Naive thymus-derived CD4-positive, alpha-beta T cell (primary cell): ENCODE measurements around the gene TOPBP1. TPM values are rescaled to one million over a fixed set of nuclear protein-coding genes. Genes with fewer than 3 reads are reported as not detected.

Experiments
- ATAC-seq: fragments of 150-1000 bp; cut with Tn5 transposase; 2 replicates; pipeline ENCODE4 v1.10.0; 2021; ENCODE audit warnings: mild to moderate bottlenecking, moderate library complexity
- CTCF ChIA-PET: fragments of 350-600 bp; sonication (Branson Sonifier 250); formaldehyde crosslinking; loops from one replicate; lab custom pipeline; 2021; ENCODE audit warnings: antibody characterized with exemption; lab: Charles Lee
- POLR2A ChIA-PET: fragments of 350-600 bp; sonication (Branson Sonifier 250); formaldehyde crosslinking; loops from one replicate; lab custom pipeline; 2021; ENCODE audit warnings: antibody characterized with exemption, inconsistent platforms; lab: Charles Lee
- DNase-seq, 9 donors: peaks; one replicate each; pipeline versions ENCODE4 v3.0.0 to v3.0.0-alpha.2; 2020 to 2022; ENCODE audit warnings: mixed read lengths in 1 of 9
- H3K27ac ChIP-seq: one replicate; pipeline ENCODE4 v1.7.0; 2013; ENCODE audit warnings: mild to moderate bottlenecking, low read depth, low read length, moderate library complexity
- H3K27me3 ChIP-seq, 2 donors: one replicate each; pipeline ENCODE4 v1.7.0; 2013; ENCODE audit warnings: low read length in 2 of 2, mild to moderate bottlenecking in 2 of 2, moderate library complexity in 2 of 2; ENCODE audit not compliant: control insufficient read depth in 2 of 2, insufficient read depth in 2 of 2
- H3K36me3 ChIP-seq, 3 experiments: 1 replicate in 2 of 3; 2 replicates in 1 of 3; pipeline ENCODE4 v1.7.0; 2013; ENCODE audit warnings: low read length in 3 of 3, mild to moderate bottlenecking in 3 of 3, moderate library complexity in 1 of 3; ENCODE audit not compliant: insufficient read depth in 3 of 3, control insufficient read depth in 2 of 3
- H3K4me1 ChIP-seq, 2 donors: one replicate each; pipeline ENCODE4 v1.7.0; 2013; ENCODE audit warnings: low read length in 2 of 2, mild to moderate bottlenecking in 2 of 2, moderate library complexity in 1 of 2; ENCODE audit not compliant: control insufficient read depth in 2 of 2, insufficient read depth in 2 of 2
- H3K4me3 ChIP-seq: 2 replicates; pipeline ENCODE4 v1.7.0; 2013; ENCODE audit warnings: mild to moderate bottlenecking, low read length
- H3K9me3 ChIP-seq, 3 experiments: 1 replicate in 2 of 3; 2 replicates in 1 of 3; pipeline ENCODE4 v1.7.0; 2013; ENCODE audit warnings: low read length in 3 of 3; ENCODE audit not compliant: control insufficient read depth in 2 of 3
- H3K27ac Mint-ChIP-seq, 9 donors: one replicate each; pipeline ENCODE4 v1.8.0; 2020 to 2022; ENCODE audit warnings: mixed read lengths in 9 of 9, mild to moderate bottlenecking in 8 of 9, moderate library complexity in 5 of 9, inconsistent platforms in 2 of 9
- H3K27me3 Mint-ChIP-seq, 5 donors: one replicate each; pipeline ENCODE4 v1.8.0; 2021 to 2022; ENCODE audit warnings: mixed read lengths in 5 of 5, mild to moderate bottlenecking in 1 of 5
- H3K36me3 Mint-ChIP-seq, 5 donors: one replicate each; pipeline ENCODE4 v1.8.0; 2020 to 2022; ENCODE audit warnings: mixed read lengths in 5 of 5, mild to moderate bottlenecking in 3 of 5, inconsistent platforms in 1 of 5
- H3K4me1 Mint-ChIP-seq, 7 donors: one replicate each; pipeline ENCODE4 v1.8.0; 2020 to 2022; ENCODE audit warnings: mixed read lengths in 7 of 7, mild to moderate bottlenecking in 3 of 7, inconsistent platforms in 1 of 7
- H3K4me3 Mint-ChIP-seq, 10 donors: one replicate each; pipeline ENCODE4 v1.8.0; 2020 to 2022; ENCODE audit warnings: mild to moderate bottlenecking in 10 of 10, mixed read lengths in 10 of 10, moderate library complexity in 6 of 10, inconsistent platforms in 2 of 10
- H3K9me3 Mint-ChIP-seq, 11 donors: one replicate each; pipeline ENCODE4 v1.8.0; 2020 to 2022; ENCODE audit warnings: mixed read lengths in 11 of 11, mild to moderate bottlenecking in 4 of 11, inconsistent platforms in 1 of 11, moderate library complexity in 1 of 11
- intact Hi-C, 2 donors: fragments of 100-400 bp; cut with micrococcal nuclease; formaldehyde crosslinking; loops; one replicate each; pipeline ENCODE4 v1.15.1; 2023
- polyA plus RNA-seq, 2 donors: library from polyadenylated mRNA; unstranded; fragments of 300-500 nt; fragmentation: Illumina TruSeq; gene quantifications; one replicate each; pipeline ENCODE4 v1.2.3, GENCODE V29; 2021
- total RNA-seq, 6 experiments: library from RNA in 5 of 6; stranded (reverse) in 5 of 6; gene quantifications; 1 replicate in 5 of 6; 2 replicates in 1 of 6; pipeline ENCODE4 v1.2.3 and lab custom pipeline; 2021 to 2026

Gene TOPBP1
- total and polyA plus RNA-seq, 7 experiments from 2014 or later = 5.2 to 73.8 (median 28.7) TPM

GRCh38 chr3:133627789-133628188 lies 34.0 kb downstream of the TOPBP1 start:
- no peaks in the 10 kb centered on the region for H3K27me3 Mint-ChIP-seq
- CTCF ChIA-PET = no interaction called here
- H3K27ac ChIP-seq = no peak overlapping the region
- POLR2A ChIA-PET = no interaction called here
- H3K27me3 ChIP-seq = no peaks in the 10 kb centered on the region
- H3K27ac Mint-ChIP-seq = no peak overlapping the region
- intact Hi-C loops = no loop called here
- H3K9me3 Mint-ChIP-seq = no peaks in the 10 kb centered on the region
- peaks cover 0 to 7% (median 0%) of the 10 kb centered on the region in 7 donors for H3K4me1 Mint-ChIP-seq
- H3K4me1 ChIP-seq = no peaks in the 10 kb centered on the region
- H3K9me3 ChIP-seq = no peaks in the 10 kb centered on the region
- no peak overlapping the region for H3K4me3 ChIP-seq
- ATAC-seq = no peak
- H3K36me3 Mint-ChIP-seq = peaks cover 8 to 65% (median 26%) of the 10 kb centered on the region in 5 donors
- DNase-seq = no peak
- H3K4me3 Mint-ChIP-seq = no peak overlapping the region
- H3K36me3 ChIP-seq = peaks cover 13 to 70% (median 13%) of the 10 kb centered on the region in 3 experiments

GRCh38 chr3:133620066-133620784 lies 41.5 kb downstream of the TOPBP1 start:
- Histone ChIP-seq H3K27ac (no peak overlapping the region), H3K27me3 (no peaks in the 10 kb centered on the region), H3K4me3 (no peak overlapping the region), H3K36me3 (peaks cover 15 to 49% (median 22%) of the 10 kb centered on the region in 3 experiments), H3K9me3 (no peaks in the 10 kb centered on the region), H3K4me1 (no peaks in the 10 kb centered on the region)
- H3K4me1 Mint-ChIP-seq = peaks cover 0 to 5% (median 0%) of the 10 kb centered on the region in 7 donors
- ChIA-PET POLR2A (interaction anchor here (0.9 to 1.1 kb wide), 2 partner anchors 9 to 47 kb away, joined by 3 to 4 read pairs; partner anchors contain the start of gene CDV3), CTCF (interaction anchor here (0.7 kb wide), 2 partner anchors 136 to 1085 kb away, joined by 3 read pairs; no protein-coding TSS in a partner anchor)
- H3K9me3 Mint-ChIP-seq = no peaks in the 10 kb centered on the region
- intact Hi-C loops = no loop called here
- H3K27ac Mint-ChIP-seq = peak overlapping the region in 2 of 9 donors; percentile 38 to 44
- ATAC-seq (peak; percentile 31), DNase-seq (no peak)
- H3K4me3 Mint-ChIP-seq = no peak overlapping the region
- H3K27me3 Mint-ChIP-seq = no peaks in the 10 kb centered on the region
- H3K36me3 Mint-ChIP-seq = peaks cover 15 to 62% (median 33%) of the 10 kb centered on the region in 5 donors

- no peak overlapping the region for H3K4me3 ChIP-seq
- no peaks in the 10 kb centered on the region for H3K27me3 ChIP-seq
- Mint-ChIP-seq H3K27me3 (no peaks in the 10 kb centered on the region), H3K4me1 (no peaks in the 10 kb centered on the region), H3K9me3 (peaks cover 0 to 2% (median 0%) of the 10 kb centered on the region in 11 donors), H3K36me3 (peaks cover 10 to 65% (median 45%) of the 10 kb centered on the region in 5 donors), H3K4me3 (no peak overlapping the region), H3K27ac (peak overlapping the region in 1 of 9 donors; percentile 38)
- H3K9me3 ChIP-seq = no peaks in the 10 kb centered on the region
- CTCF ChIA-PET = no interaction called here
- no peak overlapping the region for H3K27ac ChIP-seq
- POLR2A ChIA-PET = interaction anchor here (0.8 kb wide), 1 partner anchor 9 kb away, joined by 3 read pairs; no protein-coding TSS in a partner anchor
- no peaks in the 10 kb centered on the region for H3K4me1 ChIP-seq
- intact Hi-C loops = no loop called here
- ATAC-seq (no peak), DNase-seq (no peak)
- H3K36me3 ChIP-seq = peaks cover 0 to 46% (median 24%) of the 10 kb centered on the region in 3 experiments
These were observed 50.2 kb downstream of the TOPBP1 start for GRCh38 chr3:133611534-133611933.

- Mint-ChIP-seq H3K9me3 (peaks cover 0 to 2% (median 0%) of the 10 kb centered on the region in 11 donors), H3K4me1 (peaks cover 0 to 2% (median 0%) of the 10 kb centered on the region in 7 donors), H3K4me3 (no peak overlapping the region), H3K27me3 (no peaks in the 10 kb centered on the region), H3K36me3 (peaks cover 9 to 60% (median 41%) of the 10 kb centered on the region in 5 donors), H3K27ac (no peak overlapping the region)
- ATAC-seq = no peak
- intact Hi-C loops = no loop called here
- Histone ChIP-seq H3K27ac (no peak overlapping the region), H3K27me3 (no peaks in the 10 kb centered on the region), H3K36me3 (peaks cover 0 to 46% (median 19%) of the 10 kb centered on the region in 3 experiments), H3K4me3 (no peak overlapping the region), H3K4me1 (no peaks in the 10 kb centered on the region), H3K9me3 (no peaks in the 10 kb centered on the region)
- ChIA-PET POLR2A (no interaction called here), CTCF (no interaction called here)
- DNase-seq = no peak
These were observed 51.7 kb downstream of the TOPBP1 start for GRCh38 chr3:133610031-133610430.

- DNase-seq (no peak), ATAC-seq (no peak)
- intact Hi-C loops = loop anchor here in 1 of 2 donors (1.0 kb wide), 1 partner anchor 120 kb away; no protein-coding TSS in a partner anchor
- Mint-ChIP-seq H3K4me3 (no peak overlapping the region), H3K9me3 (peaks cover 0 to 2% (median 0%) of the 10 kb centered on the region in 11 donors), H3K27ac (no peak overlapping the region), H3K4me1 (peaks cover 0 to 2% (median 0%) of the 10 kb centered on the region in 7 donors), H3K27me3 (no peaks in the 10 kb centered on the region), H3K36me3 (peaks cover 8 to 64% (median 39%) of the 10 kb centered on the region in 5 donors)
- H3K9me3 ChIP-seq = no peaks in the 10 kb centered on the region
- peaks cover 0 to 46% (median 19%) of the 10 kb centered on the region in 3 experiments for H3K36me3 ChIP-seq
- POLR2A ChIA-PET = interaction anchor here (0.6 kb wide), 1 partner anchor 35 kb away, joined by 3 read pairs; no protein-coding TSS in a partner anchor
- CTCF ChIA-PET = interaction anchor here (0.6 kb wide), 2 partner anchors 25 to 66 kb away, joined by 3 read pairs; no protein-coding TSS in a partner anchor
- no peaks in the 10 kb centered on the region for H3K4me1 ChIP-seq
- no peak overlapping the region for H3K27ac ChIP-seq
- no peaks in the 10 kb centered on the region for H3K27me3 ChIP-seq
- H3K4me3 ChIP-seq = no peak overlapping the region
These were observed 53.4 kb downstream of the TOPBP1 start for GRCh38 chr3:133608388-133608787.

GRCh38 chr3:133607816-133608215 lies 53.9 kb downstream of the TOPBP1 start:
- Histone ChIP-seq H3K36me3 (peaks cover 0 to 46% (median 19%) of the 10 kb centered on the region in 3 experiments), H3K9me3 (no peaks in the 10 kb centered on the region), H3K27me3 (no peaks in the 10 kb centered on the region), H3K4me3 (no peak overlapping the region), H3K27ac (no peak overlapping the region), H3K4me1 (no peaks in the 10 kb centered on the region)
- no peak overlapping the region for H3K27ac Mint-ChIP-seq
- ChIA-PET CTCF (interaction anchor here (0.6 kb wide), 1 partner anchor 67 kb away, joined by 3 read pairs; no protein-coding TSS in a partner anchor), POLR2A (no interaction called here)
- H3K4me1 Mint-ChIP-seq = peaks cover 0 to 2% (median 0%) of the 10 kb centered on the region in 7 donors
- H3K27me3 Mint-ChIP-seq = no peaks in the 10 kb centered on the region
- no peak overlapping the region for H3K4me3 Mint-ChIP-seq
- H3K9me3 Mint-ChIP-seq = peaks cover 0 to 2% (median 0%) of the 10 kb centered on the region in 11 donors
- ATAC-seq (no peak), DNase-seq (no peak)
- peaks cover 4 to 62% (median 39%) of the 10 kb centered on the region in 5 donors for H3K36me3 Mint-ChIP-seq
- intact Hi-C loops = loop anchor here in 1 of 2 donors (1.0 kb wide), 1 partner anchor 120 kb away; no protein-coding TSS in a partner anchor
